ENCODE measurements around the gene SIGLEC14. TPM values are rescaled to one million over a fixed set of nuclear protein-coding genes. Genes with fewer than 3 reads are reported as not detected.

The SIGLEC14 gene
- total RNA-seq, 1 donor from 2014 or later = not detected

GRCh38 chr19:51668216-51668615, 21.6 kb upstream of the SIGLEC14 start:
- Mint-ChIP-seq H3K27me3 (ENCODE audit: low read depth) (peaks cover 64% of the 10 kb centered on the region), H3K36me3 (ENCODE audit: low read depth) (no peaks in the 10 kb centered on the region), H3K4me1 (no peaks in the 10 kb centered on the region), H3K4me3 (no peak overlapping the region), H3K9me3 (peaks cover 2% of the 10 kb centered on the region), H3K27ac (ENCODE audit: unreplicated experiment) (no peak overlapping the region)
- DNase-seq (ENCODE audit: low read depth, low spot score) = no peak
- no peak for TF ChIP-seq CTCF (conservative IDR thresholded peaks at IDR 0.05)

GRCh38 chr19:51664997-51665396, 18.4 kb upstream of the SIGLEC14 start:
- Mint-ChIP-seq H3K4me1 (no peaks in the 10 kb centered on the region), H3K27me3 (ENCODE audit: low read depth) (peaks cover 75% of the 10 kb centered on the region), H3K9me3 (peaks cover under 1% of the 10 kb centered on the region), H3K27ac (ENCODE audit: unreplicated experiment) (no peak overlapping the region), H3K4me3 (no peak overlapping the region), H3K36me3 (ENCODE audit: low read depth) (no peaks in the 10 kb centered on the region)
- no peak for DNase-seq (ENCODE audit: low read depth, low spot score)
- TF ChIP-seq CTCF (conservative IDR thresholded peaks at IDR 0.05) = peak; percentile 15

DNA sequence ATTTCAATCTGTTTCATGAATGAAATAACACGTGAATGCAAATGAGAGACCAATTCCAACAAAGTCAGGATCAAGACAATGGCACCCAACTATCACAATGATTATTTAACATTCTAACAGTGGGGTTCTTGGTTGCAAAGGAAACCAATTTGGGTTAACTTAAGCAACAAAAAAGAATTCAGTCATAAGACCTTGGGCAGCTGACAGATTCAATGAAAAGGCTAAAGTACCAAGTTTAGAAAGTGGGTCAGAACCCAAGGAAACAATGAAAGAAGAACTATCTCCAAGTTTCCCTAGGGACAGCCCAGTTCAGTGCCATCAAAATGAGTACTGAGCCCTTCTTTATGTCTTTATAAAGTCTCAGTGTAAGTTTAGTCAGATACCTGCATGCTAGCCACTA, 17.5 kb upstream of the SIGLEC14 start:
- Mint-ChIP-seq H3K36me3 (ENCODE audit: low read depth) (no peaks in the 10 kb centered on the region), H3K4me1 (no peaks in the 10 kb centered on the region), H3K27ac (ENCODE audit: unreplicated experiment) (no peak overlapping the region), H3K9me3 (no peaks in the 10 kb centered on the region), H3K4me3 (no peak overlapping the region), H3K27me3 (ENCODE audit: low read depth) (peaks cover 73% of the 10 kb centered on the region)
- DNase-seq (ENCODE audit: low read depth, low spot score) = no peak
- no peak for TF ChIP-seq CTCF (conservative IDR thresholded peaks at IDR 0.05)

DNA sequence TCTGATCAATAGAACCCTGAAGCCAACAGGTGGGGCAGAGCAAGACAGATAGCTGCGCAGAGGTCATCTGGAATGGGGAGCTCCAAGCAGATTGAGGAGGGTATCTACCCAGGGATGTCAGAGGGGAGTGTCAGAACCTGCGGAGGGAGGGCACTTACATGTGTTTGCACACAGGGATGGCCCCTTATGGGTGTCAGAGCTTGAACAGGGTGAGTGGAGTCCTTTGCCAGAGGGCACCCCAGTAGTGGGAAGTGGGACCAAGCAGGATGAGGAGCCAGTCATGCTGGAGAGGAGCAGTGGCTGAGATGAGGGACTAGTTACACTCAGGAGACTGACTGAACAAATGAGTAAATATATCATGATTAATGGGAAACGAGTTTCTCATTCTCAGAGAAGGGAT, 17.0 kb upstream of the SIGLEC14 start:
- no peak for TF ChIP-seq CTCF (conservative IDR thresholded peaks at IDR 0.05)
- H3K27ac Mint-ChIP-seq (ENCODE audit: unreplicated experiment) = no peak overlapping the region
- H3K36me3 Mint-ChIP-seq (ENCODE audit: low read depth) = no peaks in the 10 kb centered on the region
- DNase-seq (ENCODE audit: low read depth, low spot score) = no peak
- no peaks in the 10 kb centered on the region for H3K9me3 Mint-ChIP-seq
- H3K27me3 Mint-ChIP-seq (ENCODE audit: low read depth) = peaks cover 73% of the 10 kb centered on the region
- H3K4me3 Mint-ChIP-seq = no peak overlapping the region
- no peaks in the 10 kb centered on the region for H3K4me1 Mint-ChIP-seq

DNA sequence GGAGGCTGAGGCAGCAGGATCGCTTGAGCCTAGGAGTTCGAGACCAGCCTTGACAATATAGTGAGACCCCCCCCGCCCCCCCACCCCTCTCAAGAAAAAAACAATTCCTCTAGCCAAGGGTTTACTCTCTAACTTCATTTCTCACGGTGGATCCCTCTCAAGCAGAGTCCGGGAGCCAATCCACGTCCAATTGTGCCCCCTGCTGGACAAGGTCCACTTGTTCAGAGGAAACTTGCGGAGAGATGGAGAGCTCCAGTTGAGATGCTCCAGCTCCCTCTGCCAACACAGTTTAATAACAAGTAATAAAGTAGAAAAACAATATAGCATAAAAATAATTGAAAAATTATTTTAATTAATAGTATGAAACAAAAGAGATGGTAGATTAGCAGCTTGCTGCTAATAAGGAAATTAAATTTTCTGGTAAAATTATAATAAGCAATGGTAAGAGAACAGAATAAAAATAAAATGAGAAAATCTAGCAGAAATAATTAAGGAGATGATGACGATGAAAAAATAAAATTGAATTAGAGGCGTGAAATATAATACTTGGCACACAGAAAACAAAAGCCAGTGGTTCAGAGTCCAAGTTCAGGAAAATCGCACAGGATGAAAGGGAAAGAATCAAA, 14.5 kb upstream of the SIGLEC14 start:
- Mint-ChIP-seq H3K4me1 (peaks cover 4% of the 10 kb centered on the region), H3K27ac (ENCODE audit: unreplicated experiment) (no peak overlapping the region), H3K36me3 (ENCODE audit: low read depth) (no peaks in the 10 kb centered on the region), H3K9me3 (peaks cover 2% of the 10 kb centered on the region), H3K27me3 (ENCODE audit: low read depth) (peaks cover 67% of the 10 kb centered on the region), H3K4me3 (no peak overlapping the region)
- TF ChIP-seq CTCF (conservative IDR thresholded peaks at IDR 0.05) = peak; percentile 76
- peak; percentile 88 for DNase-seq (ENCODE audit: low read depth, low spot score)

Measured in neural crest cell (in vitro differentiated cells).